ENCODE data around the gene SUPT3H. TPM values are rescaled to one million over a fixed set of nuclear protein-coding genes. Genes with fewer than 3 reads are reported as not detected.

The SUPT3H gene
- total RNA-seq, 1 donor from 2014 or later = 2.9 TPM

- ATAC-seq = no peak
These were observed 9.5 kb upstream of the SUPT3H start for GRCh38 chr6:45387236-45387635.

- no peak for ATAC-seq
These were observed 8.8 kb upstream of the SUPT3H start for GRCh38 chr6:45386501-45386900.

DNA sequence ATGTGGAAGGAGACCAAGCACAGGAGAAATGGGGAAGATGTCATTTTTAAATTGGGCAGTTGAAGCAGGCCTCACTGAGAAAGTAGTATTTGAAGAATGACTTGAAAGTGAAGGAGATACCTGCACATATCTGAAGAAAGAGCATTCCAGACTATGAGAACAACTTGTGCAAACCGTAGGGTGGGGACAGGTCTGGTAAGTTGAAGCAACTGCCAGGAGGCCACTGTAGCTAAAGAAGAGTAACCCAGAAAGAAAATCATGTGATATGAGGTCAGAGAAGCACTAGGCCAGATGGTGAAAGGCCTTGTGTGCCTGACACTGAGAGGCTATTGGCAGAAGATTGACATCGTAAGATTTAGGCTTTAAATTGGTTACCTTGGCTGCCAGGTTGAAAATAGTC lies 4.7 kb upstream of the SUPT3H start:
- no peak for ATAC-seq

GRCh38 chr6:45378334-45378926 lies 696 bp upstream of the SUPT3H start:
- ATAC-seq = peak; percentile 30

DNA sequence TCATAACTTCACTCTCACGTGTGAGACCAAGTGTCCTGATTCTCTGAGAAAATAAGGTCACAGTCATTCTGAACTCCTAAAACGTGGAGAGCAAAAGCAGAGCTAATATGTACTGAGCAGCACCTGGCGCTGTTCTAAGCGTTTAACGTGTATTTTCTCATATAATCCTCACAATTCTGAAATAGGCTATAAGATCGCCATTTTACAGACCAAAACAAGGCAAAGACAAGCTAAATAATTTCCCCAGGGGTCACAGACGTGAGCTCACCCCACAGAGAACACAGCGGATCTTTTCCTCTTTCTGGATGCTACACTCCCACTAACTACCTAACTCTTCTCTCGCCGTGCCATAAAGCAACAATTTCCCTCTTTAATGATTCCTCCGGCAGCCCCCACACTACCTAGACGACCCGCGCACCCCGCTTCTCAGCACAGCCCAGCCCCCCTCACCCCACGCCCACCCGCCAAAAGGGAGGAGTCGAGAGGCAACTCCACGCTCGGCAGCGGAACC lies 636 bp downstream of the SUPT3H start:
- ATAC-seq = no peak

DNA sequence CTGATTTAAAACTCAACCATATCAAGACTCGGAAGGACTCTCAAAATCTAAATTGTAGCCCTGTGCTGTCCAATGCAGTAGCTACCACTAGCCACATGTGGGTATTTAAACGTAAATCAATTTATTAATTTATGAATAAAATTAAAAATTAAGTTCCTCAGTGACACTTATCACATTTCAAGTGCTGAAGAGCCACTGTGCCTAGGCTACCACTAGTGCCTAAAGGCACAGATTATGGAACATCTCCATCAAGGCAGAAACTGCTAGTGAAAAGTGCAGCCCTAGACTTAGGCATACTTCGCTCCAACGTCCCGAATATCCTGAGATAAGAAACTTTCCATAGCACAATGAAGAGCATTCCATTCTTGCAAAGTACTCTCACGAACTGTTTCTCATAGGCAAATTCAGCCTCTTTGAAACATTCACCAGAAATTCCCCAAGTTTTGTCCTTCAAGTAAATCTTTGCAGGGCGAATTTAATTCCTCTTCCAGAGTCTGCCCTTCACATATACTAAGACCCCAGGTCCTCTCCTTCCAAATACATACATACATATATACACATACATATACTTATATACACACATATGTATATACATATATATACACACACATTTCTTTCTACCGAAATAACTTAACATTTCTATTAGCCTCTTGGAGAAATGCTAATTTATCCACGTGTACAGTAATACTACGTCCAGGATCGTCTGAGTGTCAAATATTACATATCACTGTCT lies 1.3 kb downstream of the SUPT3H start:
- no peak for ATAC-seq

DNA sequence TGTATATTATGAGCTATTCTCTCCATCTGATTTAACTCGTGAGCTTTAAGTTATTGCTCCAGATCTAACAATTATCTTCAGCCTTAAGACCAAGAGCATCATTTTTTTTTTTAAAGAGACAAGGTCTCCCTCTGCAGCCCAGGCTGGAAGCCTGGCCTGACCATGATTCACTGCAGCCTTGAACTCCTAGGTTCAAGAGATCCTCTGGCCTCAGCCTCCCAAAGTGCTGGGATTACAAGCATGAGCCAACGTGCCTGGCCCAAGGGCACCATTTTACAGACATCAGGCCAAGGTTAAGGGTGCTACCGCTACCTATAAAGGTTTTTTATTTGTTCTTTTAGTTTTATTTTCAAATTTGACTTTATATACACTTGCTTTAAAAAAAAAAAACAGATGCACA lies 2.3 kb downstream of the SUPT3H start:
- no peak for ATAC-seq

- no peak for ATAC-seq
These were observed 5.7 kb downstream of the SUPT3H start for GRCh38 chr6:45371924-45372573.

- no peak for ATAC-seq
These were observed 7.9 kb downstream of the SUPT3H start for GRCh38 chr6:45369870-45370269.

GRCh38 chr6:45367999-45368398 lies 9.7 kb downstream of the SUPT3H start:
- no peak for ATAC-seq

GRCh38 chr6:45366534-45366933 lies 11.2 kb downstream of the SUPT3H start:
- no peak for ATAC-seq

- no peak for ATAC-seq
These were observed 12.7 kb downstream of the SUPT3H start for GRCh38 chr6:45365036-45365435.

GRCh38 chr6:45364466-45364865 lies 13.3 kb downstream of the SUPT3H start:
- ATAC-seq = no peak

- ATAC-seq = no peak
These were observed 24.1 kb downstream of the SUPT3H start for GRCh38 chr6:45353654-45354053.

- no peak for ATAC-seq
These were observed 26.1 kb downstream of the SUPT3H start for GRCh38 chr6:45351667-45352066.

- ATAC-seq = no peak
These were observed 26.7 kb downstream of the SUPT3H start for GRCh38 chr6:45351076-45351475.

- no peak for ATAC-seq
These were observed 27.5 kb downstream of the SUPT3H start for GRCh38 chr6:45350186-45350710.

- ATAC-seq = no peak
These were observed 32.8 kb downstream of the SUPT3H start for GRCh38 chr6:45344900-45345299.

GRCh38 chr6:45328523-45328922 lies 49.2 kb downstream of the SUPT3H start:
- ATAC-seq = no peak

GRCh38 chr6:45327956-45328522 lies 49.7 kb downstream of the SUPT3H start, which contains the start of gene RUNX2:
Gene RUNX2, plus strand, starts transcription at chr6:45328330. Its CDS starts 397 bp downstream, at chr6:45328727.
- ATAC-seq = peak; percentile 51

- ATAC-seq = no peak
These were observed 50.9 kb downstream of the SUPT3H start for GRCh38 chr6:45326698-45327417.

GRCh38 chr6:45323656-45324224 lies 54.0 kb downstream of the SUPT3H start:
- no peak for ATAC-seq
